ENCODE data around the gene GRAMD2A.

DNA sequence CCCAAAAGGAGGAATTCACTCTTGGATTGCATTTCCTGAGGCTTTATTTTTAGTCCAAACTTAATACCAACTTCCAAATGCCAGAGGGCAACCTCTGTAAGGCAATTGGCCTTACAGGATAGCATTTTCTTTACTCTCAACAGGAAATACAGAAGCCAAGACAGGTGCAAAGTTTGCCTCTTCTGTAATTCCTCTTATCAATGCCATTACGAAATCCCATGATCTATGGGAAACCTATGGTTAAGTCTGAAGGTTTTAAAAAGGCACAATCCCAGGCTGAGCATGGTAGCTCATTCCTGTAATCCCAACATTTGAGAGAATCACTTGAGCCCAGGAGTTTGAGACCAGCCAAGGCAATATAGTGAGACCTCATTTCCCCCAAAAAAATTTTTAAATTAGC, 18.5 kb upstream of the GRAMD2A start:
- TF ChIP-seq, protein P1, sequence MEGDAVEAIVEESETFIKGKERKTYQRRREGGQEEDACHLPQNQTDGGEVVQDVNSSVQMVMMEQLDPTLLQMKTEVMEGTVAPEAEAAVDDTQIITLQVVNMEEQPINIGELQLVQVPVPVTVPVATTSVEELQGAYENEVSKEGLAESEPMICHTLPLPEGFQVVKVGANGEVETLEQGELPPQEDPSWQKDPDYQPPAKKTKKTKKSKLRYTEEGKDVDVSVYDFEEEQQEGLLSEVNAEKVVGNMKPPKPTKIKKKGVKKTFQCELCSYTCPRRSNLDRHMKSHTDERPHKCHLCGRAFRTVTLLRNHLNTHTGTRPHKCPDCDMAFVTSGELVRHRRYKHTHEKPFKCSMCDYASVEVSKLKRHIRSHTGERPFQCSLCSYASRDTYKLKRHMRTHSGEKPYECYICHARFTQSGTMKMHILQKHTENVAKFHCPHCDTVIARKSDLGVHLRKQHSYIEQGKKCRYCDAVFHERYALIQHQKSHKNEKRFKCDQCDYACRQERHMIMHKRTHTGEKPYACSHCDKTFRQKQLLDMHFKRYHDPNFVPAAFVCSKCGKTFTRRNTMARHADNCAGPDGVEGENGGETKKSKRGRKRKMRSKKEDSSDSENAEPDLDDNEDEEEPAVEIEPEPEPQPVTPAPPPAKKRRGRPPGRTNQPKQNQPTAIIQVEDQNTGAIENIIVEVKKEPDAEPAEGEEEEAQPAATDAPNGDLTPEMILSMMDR (IDR thresholded peaks at IDR 0.05): no peak
- no peak for TF ChIP-seq POLR2A (IDR thresholded peaks at IDR 0.05)

Data from uterus (tissue), 2 donors.